WERI-Rb-1 (cell line): ENCODE results near the gene MAN2A1.

Experiments used
- DNase-seq: peaks from one replicate; pipeline ENCODE4 v3.0.0-alpha.2; 2020
- H3K27ac ChIP-seq: fragments of 250-450 bp; sonication (Bioruptor Pico); 2 replicates; pipeline ENCODE4 v1.5.1; 2020; ENCODE audit warnings: mild to moderate bottlenecking, moderate library complexity
- H3K27me3 ChIP-seq: fragments of 250-450 bp; sonication (Bioruptor Pico); 2 replicates; pipeline ENCODE4 v1.5.1; 2021; ENCODE audit warnings: mild to moderate bottlenecking, low read depth, moderate library complexity; ENCODE audit not compliant: insufficient read depth, severe bottlenecking
- H3K36me3 ChIP-seq: fragments of 250-450 bp; sonication (Bioruptor Pico); 2 replicates; pipeline ENCODE4 v1.5.1; 2020; ENCODE audit warnings: mild to moderate bottlenecking, moderate library complexity
- H3K4me3 ChIP-seq: 2 replicates; pipeline ENCODE4 v1.5.1; 2011; ENCODE audit warnings: low read depth, mild to moderate bottlenecking, control low read depth, low read length
- H3K9me3 ChIP-seq: fragments of 250-450 bp; sonication (Bioruptor Pico); 2 replicates; pipeline ENCODE4 v1.5.1; 2021; ENCODE audit warnings: mild to moderate bottlenecking, moderate library complexity; ENCODE audit not compliant: severe bottlenecking
- TF ChIP-seq, protein P1 (sequence below): IDR thresholded peaks from 2 replicates; pipeline ENCODE4 v1.5.1; 2011; ENCODE audit warnings: low read depth, mild to moderate bottlenecking, control low read depth, inconsistent platforms, low read length

MAN2A1 gene

DNA sequence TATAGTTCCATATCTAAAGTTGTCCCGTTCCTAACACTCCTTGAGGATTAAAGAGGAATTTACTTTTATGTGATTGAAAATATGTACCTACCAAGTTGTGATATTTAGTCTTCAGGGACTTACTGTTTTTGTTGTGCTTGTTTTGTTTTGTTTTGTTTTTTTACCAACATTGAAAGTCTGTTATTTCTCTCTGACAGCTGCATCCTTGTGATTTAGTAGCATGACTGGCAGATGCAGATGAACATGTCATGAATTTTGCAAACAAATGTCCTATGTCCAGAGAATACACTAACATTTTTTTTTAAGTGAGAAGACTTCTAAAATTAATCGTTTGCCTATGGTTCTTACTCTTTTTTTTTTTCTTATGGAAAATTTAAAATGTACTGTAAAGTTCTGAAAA lies 85.4 kb downstream of the MAN2A1 start:
- no peaks in the 10 kb centered on the region for H3K9me3 ChIP-seq
- H3K27me3 ChIP-seq, result no peaks in the 10 kb centered on the region
- no peak for DNase-seq
- TF ChIP-seq, protein P1, sequence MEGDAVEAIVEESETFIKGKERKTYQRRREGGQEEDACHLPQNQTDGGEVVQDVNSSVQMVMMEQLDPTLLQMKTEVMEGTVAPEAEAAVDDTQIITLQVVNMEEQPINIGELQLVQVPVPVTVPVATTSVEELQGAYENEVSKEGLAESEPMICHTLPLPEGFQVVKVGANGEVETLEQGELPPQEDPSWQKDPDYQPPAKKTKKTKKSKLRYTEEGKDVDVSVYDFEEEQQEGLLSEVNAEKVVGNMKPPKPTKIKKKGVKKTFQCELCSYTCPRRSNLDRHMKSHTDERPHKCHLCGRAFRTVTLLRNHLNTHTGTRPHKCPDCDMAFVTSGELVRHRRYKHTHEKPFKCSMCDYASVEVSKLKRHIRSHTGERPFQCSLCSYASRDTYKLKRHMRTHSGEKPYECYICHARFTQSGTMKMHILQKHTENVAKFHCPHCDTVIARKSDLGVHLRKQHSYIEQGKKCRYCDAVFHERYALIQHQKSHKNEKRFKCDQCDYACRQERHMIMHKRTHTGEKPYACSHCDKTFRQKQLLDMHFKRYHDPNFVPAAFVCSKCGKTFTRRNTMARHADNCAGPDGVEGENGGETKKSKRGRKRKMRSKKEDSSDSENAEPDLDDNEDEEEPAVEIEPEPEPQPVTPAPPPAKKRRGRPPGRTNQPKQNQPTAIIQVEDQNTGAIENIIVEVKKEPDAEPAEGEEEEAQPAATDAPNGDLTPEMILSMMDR, result no peak
- H3K4me3 ChIP-seq, result no peak overlapping the region
- no peak overlapping the region for H3K27ac ChIP-seq
- H3K36me3 ChIP-seq, result peaks cover 6% of the 10 kb centered on the region

DNA sequence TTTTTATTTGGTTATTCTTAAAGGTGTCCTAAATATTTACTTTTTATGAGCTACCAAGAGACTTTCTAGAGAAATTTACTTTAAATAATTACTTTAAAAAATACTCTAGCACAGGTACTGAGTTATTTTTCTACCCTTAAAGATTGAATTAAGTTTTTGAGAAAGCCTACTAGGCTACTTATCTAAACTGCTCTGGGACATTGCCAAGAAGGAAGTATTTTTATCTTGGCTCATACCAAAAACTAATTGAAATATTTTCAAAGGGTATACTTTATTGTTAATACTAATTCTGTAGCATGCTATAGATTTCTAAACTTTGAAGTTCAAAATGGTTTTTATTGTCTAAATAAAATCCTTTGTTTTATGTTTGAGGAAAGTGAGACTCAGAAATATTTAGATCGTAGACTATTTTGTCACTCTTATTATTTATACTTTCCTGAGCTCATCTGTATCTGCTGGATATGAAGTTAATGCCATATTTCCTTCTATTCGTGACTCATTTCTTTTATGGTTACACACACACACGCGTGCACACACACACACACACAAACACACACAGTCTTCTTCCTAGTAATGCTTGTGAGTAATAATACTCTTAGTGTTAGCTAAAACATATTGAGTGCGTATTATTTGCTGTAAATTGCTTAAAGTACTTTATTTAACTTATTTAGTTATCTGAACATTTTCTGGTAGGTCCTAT lies 89.5 kb downstream of the MAN2A1 start:
- TF ChIP-seq, protein P1, result no peak
- DNase-seq, result no peak
- Histone ChIP-seq H3K27ac (no peak overlapping the region), H3K36me3 (peaks cover 2% of the 10 kb centered on the region; the same call in 1 of the 2 replicates), H3K9me3 (no peaks in the 10 kb centered on the region), H3K4me3 (no peak overlapping the region), H3K27me3 (no peaks in the 10 kb centered on the region)

DNA sequence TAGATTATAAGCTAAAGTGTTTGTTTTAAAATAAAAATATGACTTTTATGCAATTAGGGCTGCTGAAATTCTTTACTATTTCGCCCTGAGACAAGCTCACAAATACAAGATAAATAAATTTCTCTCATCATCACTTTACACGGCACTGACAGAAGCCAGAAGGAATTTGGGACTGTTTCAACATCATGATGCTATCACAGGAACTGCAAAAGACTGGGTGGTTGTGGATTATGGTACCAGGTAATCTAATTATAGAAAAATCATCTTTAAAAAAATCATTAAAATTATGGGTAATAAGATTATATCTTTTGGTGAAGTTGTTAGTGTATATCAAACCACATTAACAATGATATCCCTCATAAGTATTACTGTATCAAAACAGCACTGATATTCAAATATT lies 95.0 kb downstream of the MAN2A1 start:
- Histone ChIP-seq H3K27ac (no peak overlapping the region), H3K36me3 (peaks cover 2% of the 10 kb centered on the region; the same call in 1 of the 2 replicates), H3K27me3 (no peaks in the 10 kb centered on the region), H3K9me3 (no peaks in the 10 kb centered on the region), H3K4me3 (no peak overlapping the region)
- TF ChIP-seq, protein P1, result no peak
- DNase-seq, result no peak

DNA sequence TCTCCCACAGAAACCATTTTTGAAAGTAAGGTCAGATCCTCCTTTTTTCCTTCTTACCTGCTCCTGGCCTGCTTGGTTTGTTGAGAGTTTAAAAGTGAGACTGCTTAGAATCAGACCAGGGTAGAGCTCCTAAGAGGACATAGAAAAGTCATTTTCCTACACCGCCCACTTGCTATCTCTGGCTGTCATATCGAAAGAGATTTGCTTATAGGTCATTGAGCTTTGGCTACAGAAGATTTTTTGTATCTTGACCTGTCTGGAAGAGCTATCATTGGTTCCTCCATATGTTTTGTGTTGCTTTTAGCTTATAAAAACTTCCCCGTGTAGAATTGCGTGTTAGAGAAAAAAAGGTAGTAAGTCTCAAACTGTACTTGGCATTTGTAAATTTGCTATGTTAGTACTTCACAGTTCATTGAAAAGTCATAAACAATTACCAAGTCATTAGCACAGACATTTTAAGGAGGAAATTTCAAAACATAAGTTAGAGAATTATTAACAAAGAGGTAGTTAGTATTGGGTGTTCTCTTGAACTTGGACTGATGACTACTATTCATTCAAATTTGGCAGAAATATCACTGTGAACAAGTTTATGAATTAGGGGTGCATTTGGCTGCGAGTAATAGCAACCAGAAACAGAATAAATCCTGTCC lies 96.6 kb downstream of the MAN2A1 start:
- TF ChIP-seq, protein P1, result no peak
- H3K36me3 ChIP-seq, result peaks cover 2% of the 10 kb centered on the region; the same call in 1 of the 2 replicates
- no peak overlapping the region for H3K27ac ChIP-seq
- H3K4me3 ChIP-seq, result no peak overlapping the region
- H3K9me3 ChIP-seq, result no peaks in the 10 kb centered on the region
- H3K27me3 ChIP-seq, result no peaks in the 10 kb centered on the region
- DNase-seq, result no peak

DNA sequence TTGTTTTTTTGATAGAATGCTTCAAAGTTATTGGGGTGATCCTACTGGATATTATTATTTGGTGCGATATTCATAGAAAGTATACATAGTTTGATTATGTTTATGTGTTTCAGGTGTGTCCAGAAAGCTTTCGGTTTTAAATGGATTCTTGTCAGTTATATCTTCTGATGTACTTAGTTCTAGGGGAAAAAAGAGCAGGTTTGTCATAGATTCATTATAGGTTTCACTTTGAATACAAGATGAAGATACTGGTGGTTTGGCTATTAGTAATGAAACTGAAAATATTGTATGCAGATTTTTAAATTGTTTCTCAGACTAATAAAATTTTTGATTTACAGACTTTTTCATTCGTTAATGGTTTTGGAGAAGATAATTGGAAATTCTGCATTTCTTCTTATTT lies 98.9 kb downstream of the MAN2A1 start:
- TF ChIP-seq, protein P1, result no peak
- no peaks in the 10 kb centered on the region for H3K27me3 ChIP-seq
- no peaks in the 10 kb centered on the region for H3K9me3 ChIP-seq
- H3K36me3 ChIP-seq, result no peaks in the 10 kb centered on the region
- DNase-seq, result no peak
- H3K4me3 ChIP-seq, result no peak overlapping the region
- no peak overlapping the region for H3K27ac ChIP-seq
